CD4-positive, alpha-beta T cell treated with Interferon gamma for 1 hour (primary cell): ENCODE results near the gene NR1D2.
"Not testable (repeated sequence)": the region's sequence is repeated elsewhere in the genome, so short reads cannot be mapped to it uniquely, and the experiment has no call there.

ENCODE experiments used
- DNase-seq: peaks from one replicate; pipeline ENCODE4 v3.0.0-alpha.2; 2020

The NR1D2 gene

GRCh38 chr3:24010834-24011233 is 65.7 kb downstream of the NR1D2 start:
- not testable (repeated sequence) for DNase-seq

- no peak for DNase-seq
Measured at GRCh38 chr3:24012589-24013269, 67.6 kb downstream of the NR1D2 start.

GRCh38 chr3:24017305-24017704 is 72.2 kb downstream of the NR1D2 start:
- no peak for DNase-seq

DNA sequence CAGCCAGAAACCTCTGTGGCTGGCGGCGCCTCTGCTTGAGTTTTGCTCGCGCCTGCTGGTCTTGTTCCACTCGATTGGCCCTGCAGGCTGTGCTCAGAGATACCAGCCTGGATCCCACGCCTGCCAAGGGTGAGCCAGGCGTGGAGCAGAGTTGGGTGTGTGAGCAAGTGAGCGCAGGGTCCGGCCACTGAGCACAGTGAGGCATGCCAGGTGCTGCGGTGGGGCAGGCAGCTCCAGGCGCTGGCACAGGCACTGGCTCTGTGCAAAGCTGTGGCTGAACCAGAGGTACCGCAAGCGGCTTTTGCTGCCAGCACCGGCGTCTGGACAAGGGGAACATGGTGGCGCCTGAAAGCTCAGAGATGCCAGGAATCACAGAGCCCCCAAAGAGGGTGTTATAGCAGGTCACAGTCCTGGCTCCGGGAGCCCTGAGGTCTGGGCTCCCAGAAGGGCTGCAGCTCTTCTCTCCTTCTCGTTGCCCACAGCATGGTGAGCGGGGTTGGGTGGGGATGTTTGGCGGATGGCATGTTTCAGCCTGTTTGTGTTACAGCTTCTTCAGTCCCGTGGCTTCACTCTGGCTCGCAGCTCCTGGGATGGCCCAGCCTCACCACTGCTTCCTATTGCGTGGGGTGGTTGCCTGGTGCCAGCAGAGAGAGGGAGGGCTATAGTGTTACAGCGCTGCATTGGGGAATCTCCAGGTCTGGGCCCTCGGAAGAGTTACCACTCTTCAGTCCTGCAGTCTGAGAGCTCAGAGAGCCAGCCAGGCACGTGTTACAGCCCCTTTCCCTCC is 73.9 kb downstream of the NR1D2 start:
- no peak for DNase-seq

DNA sequence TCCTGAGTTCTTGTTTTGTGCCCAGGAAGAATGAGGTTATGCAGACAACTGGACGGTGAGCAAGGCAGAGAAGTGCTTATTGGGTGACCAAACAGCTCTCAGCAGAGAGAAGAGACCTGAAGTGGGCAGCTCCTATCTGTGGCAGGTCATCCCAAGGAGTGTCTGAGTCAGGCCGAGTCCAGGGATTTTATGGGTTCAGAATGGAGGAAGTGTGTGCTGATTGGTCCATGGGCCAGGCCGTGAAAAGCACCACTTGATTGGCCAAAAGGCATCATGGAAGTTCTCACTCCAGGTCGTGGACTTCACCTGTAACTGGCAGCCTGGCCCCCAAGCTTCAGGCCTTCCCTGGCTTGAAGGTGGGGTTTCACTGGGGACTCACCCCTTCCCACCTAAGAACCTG is 74.5 kb downstream of the NR1D2 start:
- no peak for DNase-seq

GRCh38 chr3:24020036-24020691 is 75.1 kb downstream of the NR1D2 start:
- no peak for DNase-seq

DNA sequence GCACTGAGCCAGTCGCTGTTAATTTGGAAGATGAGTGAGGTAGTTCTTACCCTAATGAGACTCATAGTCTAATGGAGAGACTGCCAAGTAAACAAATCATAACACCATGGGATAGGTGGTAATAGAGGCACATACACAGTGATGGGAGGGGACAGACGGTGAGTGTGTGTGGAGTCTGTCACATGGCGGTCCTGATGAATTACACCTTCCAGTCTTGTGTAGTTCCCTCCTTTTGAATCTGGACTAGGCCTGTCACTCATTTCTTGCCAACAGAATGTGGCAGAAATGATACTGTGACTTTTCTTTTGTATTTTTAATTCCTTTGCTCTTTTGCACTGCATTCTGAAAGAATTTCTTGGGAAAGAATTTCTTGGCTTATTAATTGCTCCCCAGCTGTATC is 78.1 kb downstream of the NR1D2 start:
- no peak for DNase-seq

DNA sequence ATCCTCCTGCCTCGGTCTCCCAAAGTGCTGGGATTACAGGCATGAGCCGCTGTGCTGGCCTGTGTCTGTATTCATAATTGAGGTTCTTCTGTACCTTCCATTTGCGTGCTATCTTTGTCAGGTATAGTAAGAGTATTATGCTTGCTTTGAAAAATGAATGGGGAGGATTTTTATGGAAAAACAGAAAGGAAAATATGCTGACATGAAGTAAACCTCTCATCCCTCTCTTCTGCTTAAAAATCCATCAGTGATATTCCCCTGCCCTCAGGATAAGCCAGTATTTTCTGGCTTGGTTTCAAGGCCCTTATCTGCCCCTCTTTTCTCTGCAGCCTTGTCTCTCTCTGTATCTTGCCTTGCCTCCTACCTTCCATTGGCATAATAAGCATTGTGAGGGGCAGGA is 80.7 kb downstream of the NR1D2 start:
- no peak for DNase-seq

- not testable (repeated sequence) for DNase-seq
Measured at GRCh38 chr3:24026665-24027064, 81.6 kb downstream of the NR1D2 start.

DNA sequence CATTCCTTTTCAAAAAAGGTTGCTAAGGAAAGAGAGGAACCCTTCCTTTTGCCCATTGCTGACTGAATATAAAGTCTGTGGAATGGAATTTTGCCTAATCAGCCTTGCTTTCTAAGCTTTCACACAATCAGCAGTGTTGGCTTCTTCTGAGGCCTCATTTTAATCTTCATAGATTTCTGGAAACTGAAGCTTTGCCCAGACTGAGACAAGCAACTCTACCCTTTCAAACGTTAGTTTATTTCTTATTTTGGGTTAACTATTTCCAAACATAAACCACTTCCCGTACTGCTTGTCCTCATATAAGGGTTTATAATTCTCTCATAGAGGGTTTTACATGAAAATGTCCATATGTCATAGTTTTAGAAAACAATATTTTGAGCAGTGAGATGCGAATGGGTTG is 82.9 kb downstream of the NR1D2 start:
- DNase-seq: no peak
